ENCODE results near the gene CDHR1.

CDHR1 gene

GRCh38 chr10:84188815-84189214 is 5.5 kb upstream of the CDHR1 start:
- no peak overlapping the region for H3K27ac ChIP-seq (ENCODE audit: low read depth, low read length)
- H3K4me1 ChIP-seq (ENCODE audit: control insufficient read depth, insufficient read depth, low read length, unreplicated experiment): no peaks in the 10 kb centered on the region
- H2AFZ ChIP-seq (ENCODE audit: low read length, unreplicated experiment): no peak overlapping the region
- no peaks in the 10 kb centered on the region for H3K79me2 ChIP-seq (ENCODE audit: control insufficient read depth, insufficient read depth, low read length, unreplicated experiment)
- no peak overlapping the region for H3K4me3 ChIP-seq (ENCODE audit: low read depth, low read length)
- H3K36me3 ChIP-seq (ENCODE audit: insufficient read depth, low read length): no peaks in the 10 kb centered on the region
- H3K27me3 ChIP-seq (ENCODE audit: insufficient read depth, low read length): peaks cover 55% of the 10 kb centered on the region

- no peak overlapping the region for H3K4me3 ChIP-seq (ENCODE audit: low read depth, low read length)
- H3K27ac ChIP-seq (ENCODE audit: low read depth, low read length): no peak overlapping the region
- H3K79me2 ChIP-seq (ENCODE audit: control insufficient read depth, insufficient read depth, low read length, unreplicated experiment): no peaks in the 10 kb centered on the region
- no peaks in the 10 kb centered on the region for H3K36me3 ChIP-seq (ENCODE audit: insufficient read depth, low read length)
- no peaks in the 10 kb centered on the region for H3K4me1 ChIP-seq (ENCODE audit: control insufficient read depth, insufficient read depth, low read length, unreplicated experiment)
- no peak overlapping the region for H2AFZ ChIP-seq (ENCODE audit: low read length, unreplicated experiment)
- peaks cover 69% of the 10 kb centered on the region for H3K27me3 ChIP-seq (ENCODE audit: insufficient read depth, low read length)
Observed at GRCh38 chr10:84190621-84191020, 3.7 kb upstream of the CDHR1 start.

- H3K27ac ChIP-seq (ENCODE audit: low read depth, low read length): no peak overlapping the region
- no peak overlapping the region for H3K4me3 ChIP-seq (ENCODE audit: low read depth, low read length)
Observed at GRCh38 chr10:84191106-84191505, 3.2 kb upstream of the CDHR1 start.

GRCh38 chr10:84193327-84193726 is 1.0 kb upstream of the CDHR1 start:
- Histone ChIP-seq H3K4me1 (ENCODE audit: control insufficient read depth, insufficient read depth, low read length, unreplicated experiment) (no peaks in the 10 kb centered on the region), H2AFZ (ENCODE audit: low read length, unreplicated experiment) (no peak overlapping the region), H3K4me3 (ENCODE audit: low read depth, low read length) (no peak overlapping the region), H3K27me3 (ENCODE audit: insufficient read depth, low read length) (peaks cover 88% of the 10 kb centered on the region), H3K36me3 (ENCODE audit: insufficient read depth, low read length) (no peaks in the 10 kb centered on the region), H3K27ac (ENCODE audit: low read depth, low read length) (no peak overlapping the region), H3K79me2 (ENCODE audit: control insufficient read depth, insufficient read depth, low read length, unreplicated experiment) (no peaks in the 10 kb centered on the region)

More at GRCh38 chr10:84191106-84191505, 3.2 kb upstream of the CDHR1 start:
- no peaks in the 10 kb centered on the region for H3K79me2 ChIP-seq (ENCODE audit: control insufficient read depth, insufficient read depth, low read length, unreplicated experiment)
- no peaks in the 10 kb centered on the region for H3K4me1 ChIP-seq (ENCODE audit: control insufficient read depth, insufficient read depth, low read length, unreplicated experiment)
- no peaks in the 10 kb centered on the region for H3K36me3 ChIP-seq (ENCODE audit: insufficient read depth, low read length)
- peaks cover 74% of the 10 kb centered on the region for H3K27me3 ChIP-seq (ENCODE audit: insufficient read depth, low read length)
- no peak overlapping the region for H2AFZ ChIP-seq (ENCODE audit: low read length, unreplicated experiment)

GRCh38 chr10:84193846-84194423 is 402 bp upstream of the CDHR1 start:
- Histone ChIP-seq H3K4me3 (ENCODE audit: low read depth, low read length) (peak overlapping the region; percentile 62), H3K27ac (ENCODE audit: low read depth, low read length) (no peak overlapping the region), H3K27me3 (ENCODE audit: insufficient read depth, low read length) (peaks cover 88% of the 10 kb centered on the region), H2AFZ (ENCODE audit: low read length, unreplicated experiment) (no peak overlapping the region), H3K79me2 (ENCODE audit: control insufficient read depth, insufficient read depth, low read length, unreplicated experiment) (no peaks in the 10 kb centered on the region), H3K4me1 (ENCODE audit: control insufficient read depth, insufficient read depth, low read length, unreplicated experiment) (no peaks in the 10 kb centered on the region), H3K36me3 (ENCODE audit: insufficient read depth, low read length) (no peaks in the 10 kb centered on the region)

GRCh38 chr10:84195044-84195830 is 900 bp downstream of the CDHR1 start:
- Histone ChIP-seq H3K36me3 (ENCODE audit: insufficient read depth, low read length) (no peaks in the 10 kb centered on the region), H3K4me1 (ENCODE audit: control insufficient read depth, insufficient read depth, low read length, unreplicated experiment) (no peaks in the 10 kb centered on the region), H3K27me3 (ENCODE audit: insufficient read depth, low read length) (peaks cover 91% of the 10 kb centered on the region), H3K27ac (ENCODE audit: low read depth, low read length) (no peak overlapping the region), H2AFZ (ENCODE audit: low read length, unreplicated experiment) (no peak overlapping the region), H3K4me3 (ENCODE audit: low read depth, low read length) (no peak overlapping the region), H3K79me2 (ENCODE audit: control insufficient read depth, insufficient read depth, low read length, unreplicated experiment) (no peaks in the 10 kb centered on the region)

GRCh38 chr10:84196083-84196482 is 1.7 kb downstream of the CDHR1 start:
- Histone ChIP-seq H3K79me2 (ENCODE audit: control insufficient read depth, insufficient read depth, low read length, unreplicated experiment) (no peaks in the 10 kb centered on the region), H3K4me1 (ENCODE audit: control insufficient read depth, insufficient read depth, low read length, unreplicated experiment) (no peaks in the 10 kb centered on the region), H3K27ac (ENCODE audit: low read depth, low read length) (no peak overlapping the region), H3K36me3 (ENCODE audit: insufficient read depth, low read length) (no peaks in the 10 kb centered on the region), H3K27me3 (ENCODE audit: insufficient read depth, low read length) (peaks cover 94% of the 10 kb centered on the region), H3K4me3 (ENCODE audit: low read depth, low read length) (no peak overlapping the region), H2AFZ (ENCODE audit: low read length, unreplicated experiment) (no peak overlapping the region)

GRCh38 chr10:84196941-84197340 is 2.6 kb downstream of the CDHR1 start:
- no peak overlapping the region for H2AFZ ChIP-seq (ENCODE audit: low read length, unreplicated experiment)
- no peaks in the 10 kb centered on the region for H3K36me3 ChIP-seq (ENCODE audit: insufficient read depth, low read length)
- H3K27ac ChIP-seq (ENCODE audit: low read depth, low read length): no peak overlapping the region
- H3K4me3 ChIP-seq (ENCODE audit: low read depth, low read length): no peak overlapping the region
- no peaks in the 10 kb centered on the region for H3K4me1 ChIP-seq (ENCODE audit: control insufficient read depth, insufficient read depth, low read length, unreplicated experiment)
- no peaks in the 10 kb centered on the region for H3K79me2 ChIP-seq (ENCODE audit: control insufficient read depth, insufficient read depth, low read length, unreplicated experiment)
- H3K27me3 ChIP-seq (ENCODE audit: insufficient read depth, low read length): peaks cover 91% of the 10 kb centered on the region

GRCh38 chr10:84197643-84198042 is 3.3 kb downstream of the CDHR1 start:
- no peaks in the 10 kb centered on the region for H3K79me2 ChIP-seq (ENCODE audit: control insufficient read depth, insufficient read depth, low read length, unreplicated experiment)
- H3K4me3 ChIP-seq (ENCODE audit: low read depth, low read length): no peak overlapping the region
- H3K36me3 ChIP-seq (ENCODE audit: insufficient read depth, low read length): no peaks in the 10 kb centered on the region
- peaks cover 84% of the 10 kb centered on the region for H3K27me3 ChIP-seq (ENCODE audit: insufficient read depth, low read length)
- no peaks in the 10 kb centered on the region for H3K4me1 ChIP-seq (ENCODE audit: control insufficient read depth, insufficient read depth, low read length, unreplicated experiment)
- H3K27ac ChIP-seq (ENCODE audit: low read depth, low read length): no peak overlapping the region
- no peak overlapping the region for H2AFZ ChIP-seq (ENCODE audit: low read length, unreplicated experiment)

GRCh38 chr10:84198206-84198915 is 4.0 kb downstream of the CDHR1 start:
- H3K27me3 ChIP-seq (ENCODE audit: insufficient read depth, low read length): peaks cover 77% of the 10 kb centered on the region

More at GRCh38 chr10:84198206-84198915, 4.0 kb downstream of the CDHR1 start:
- Histone ChIP-seq H2AFZ (ENCODE audit: low read length, unreplicated experiment) (no peak overlapping the region), H3K36me3 (ENCODE audit: insufficient read depth, low read length) (no peaks in the 10 kb centered on the region), H3K27ac (ENCODE audit: low read depth, low read length) (no peak overlapping the region), H3K4me1 (ENCODE audit: control insufficient read depth, insufficient read depth, low read length, unreplicated experiment) (no peaks in the 10 kb centered on the region), H3K4me3 (ENCODE audit: low read depth, low read length) (no peak overlapping the region), H3K79me2 (ENCODE audit: control insufficient read depth, insufficient read depth, low read length, unreplicated experiment) (no peaks in the 10 kb centered on the region)
